Activated CD4-positive, alpha-beta T cell treated with anti-CD3 and anti-CD28 coated beads for 4 hours (primary cell): ENCODE results near the gene OR7C1.

Experiments used
- DNase-seq, 2 donors: peaks; one replicate each; pipeline ENCODE4 v3.0.0-alpha.2; 2020

OR7C1 gene

DNA sequence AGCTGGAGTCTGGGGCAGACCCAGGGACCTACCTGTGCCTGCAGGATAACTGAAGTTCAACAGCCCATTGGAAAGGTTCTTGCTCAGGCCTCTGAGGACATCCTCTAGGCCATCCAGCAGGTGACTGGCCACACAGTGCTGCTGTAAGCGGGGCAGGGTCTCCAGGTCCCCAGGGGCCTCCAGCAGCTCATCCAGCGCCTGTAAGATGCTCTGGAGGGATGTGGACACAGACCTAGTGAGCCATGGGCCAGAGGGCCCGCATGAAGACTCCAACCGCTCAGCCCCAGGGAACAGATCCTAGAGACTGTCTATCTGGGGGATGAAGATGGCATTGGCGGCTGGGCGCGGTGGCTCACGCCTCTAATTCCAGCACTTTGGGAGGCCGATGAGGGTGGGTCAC, 70.6 kb downstream of the OR7C1 start:
- no peak for DNase-seq

DNA sequence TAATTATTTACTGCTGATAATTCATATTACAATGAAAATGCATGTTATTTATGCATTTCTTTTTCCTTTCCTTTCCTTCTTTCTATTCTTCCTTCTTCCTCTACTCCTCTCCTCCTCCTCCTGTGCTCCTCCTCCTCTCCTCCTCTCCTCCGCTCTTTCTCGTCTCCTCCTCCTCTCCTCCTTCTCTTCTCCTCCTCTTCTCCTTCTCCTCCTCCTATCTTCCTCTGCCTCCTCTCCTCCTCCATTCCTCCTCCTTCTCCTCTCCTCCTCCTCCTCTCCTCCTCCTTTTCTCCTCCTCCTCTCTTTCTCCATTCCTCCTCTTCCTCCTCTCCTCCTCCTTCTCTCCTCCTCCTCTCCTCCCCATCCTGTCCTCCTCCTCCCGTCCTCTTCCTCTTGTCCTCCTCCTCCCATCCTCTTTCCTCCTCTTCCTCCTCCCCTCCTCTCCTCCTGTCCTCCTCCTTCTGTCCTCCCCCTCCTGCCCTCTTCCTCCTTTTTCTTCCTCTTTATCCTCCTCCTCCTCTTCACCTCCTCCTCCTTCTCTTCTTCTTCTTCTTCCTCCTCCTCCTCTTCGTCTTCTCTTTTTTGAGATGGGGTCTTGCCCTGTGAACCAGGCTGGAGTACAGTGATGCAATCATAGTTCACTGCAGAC, 71.4 kb downstream of the OR7C1 start:
- no peak for DNase-seq

DNA sequence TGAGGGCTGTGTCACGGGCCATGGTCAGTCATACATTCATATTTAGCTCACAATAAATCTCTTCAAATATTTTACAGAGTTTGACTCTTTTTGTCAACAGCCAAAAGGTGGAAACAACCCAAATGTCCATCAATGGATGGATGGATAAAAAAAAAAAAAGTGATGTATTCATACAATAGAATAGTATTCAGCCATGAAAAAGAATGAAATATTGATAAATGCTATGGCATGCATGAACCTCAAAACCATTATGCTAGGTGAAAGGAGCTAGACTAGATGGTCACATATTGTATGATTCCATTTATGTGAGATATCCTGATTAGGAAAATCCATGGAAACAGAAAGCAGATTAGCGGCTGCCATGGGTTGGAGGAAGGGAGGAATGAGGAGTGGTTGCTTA, 72.9 kb downstream of the OR7C1 start:
- DNase-seq = no peak

DNA sequence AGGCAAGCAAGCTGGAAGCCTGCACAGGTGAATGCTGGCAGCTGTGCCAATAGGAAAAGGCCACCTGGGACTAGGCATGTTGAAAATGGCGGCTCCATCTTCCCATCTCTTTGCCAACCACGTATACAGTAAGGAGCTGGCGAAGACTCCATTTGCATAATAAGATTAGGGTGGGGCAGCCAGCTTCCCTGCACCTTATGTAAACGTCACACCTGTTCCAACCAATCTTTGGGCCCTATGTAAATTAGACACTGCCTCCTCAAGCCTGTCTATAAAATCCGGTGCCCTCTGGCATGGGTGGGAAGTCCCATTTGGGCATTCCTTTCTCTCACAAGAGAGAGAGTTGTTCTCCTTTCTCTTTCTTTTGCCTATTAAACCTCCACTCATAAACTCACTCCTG, 73.4 kb downstream of the OR7C1 start:
- DNase-seq = no peak

DNA sequence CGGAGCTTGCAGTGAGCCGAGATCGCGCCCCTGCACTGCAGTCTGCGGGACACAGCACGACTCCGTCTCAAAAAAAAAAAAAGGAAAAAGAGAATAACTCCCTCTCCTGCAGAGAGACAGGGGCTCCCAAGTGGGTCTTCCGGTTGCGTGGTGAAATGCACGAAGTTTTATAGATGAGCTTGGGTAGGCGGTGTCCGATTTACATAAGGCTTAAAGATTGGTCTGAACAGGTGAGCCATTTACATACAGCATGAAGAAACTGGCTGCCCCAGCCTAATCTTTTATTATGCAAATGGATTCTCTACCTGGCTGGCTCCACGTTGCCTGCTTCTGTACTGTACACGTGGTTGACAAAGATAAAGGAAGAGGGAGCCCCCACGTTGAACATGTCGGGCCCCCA, 76.2 kb downstream of the OR7C1 start:
- no peak for DNase-seq

DNA sequence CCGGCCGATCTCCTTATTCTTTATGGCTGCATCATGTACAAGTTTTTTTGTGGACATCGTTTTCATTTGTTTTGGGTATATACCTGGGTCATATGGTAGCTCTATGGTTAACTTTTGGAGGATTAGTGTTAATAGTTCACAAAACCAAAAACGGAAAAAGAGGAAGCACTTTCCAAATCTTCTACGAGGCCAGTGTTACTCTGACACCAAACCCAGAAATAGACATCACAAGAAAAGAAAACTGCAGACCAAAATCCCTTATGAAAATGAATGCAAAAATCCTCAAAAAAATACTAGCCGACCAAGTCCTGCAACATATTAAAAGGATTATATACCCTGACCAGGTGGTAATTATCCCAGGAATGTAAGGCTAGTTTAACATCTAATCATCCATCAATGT, 86.4 kb downstream of the OR7C1 start:
- DNase-seq = no peak
